Uterus (tissue), 2 donors: ENCODE data around the gene SLC7A14.

Experiments used
- CTCF ChIP-seq, 4 experiments: fragments of 200-600 bp in 2 of 4; fragments of 450-650 bp in 2 of 4; sonication (generic) in 2 of 4; IDR thresholded peaks; one replicate each; pipeline ENCODE4 v1.5.1; 2016 to 2019; ENCODE audit warnings: antibody characterized with exemption in 4 of 4, mild to moderate bottlenecking in 2 of 4, moderate library complexity in 1 of 4
- POLR2A ChIP-seq, 2 donors: fragments of 450-650 bp; IDR thresholded peaks; one replicate each; pipeline ENCODE4 v1.6.1; 2016; ENCODE audit warnings: antibody characterized with exemption in 2 of 2, mild to moderate bottlenecking in 1 of 2, moderate library complexity in 1 of 2

- TF ChIP-seq CTCF (IDR thresholded peaks at IDR 0.05): no peak
- no peak for TF ChIP-seq POLR2A (IDR thresholded peaks at IDR 0.05)
These were observed 21.2 kb downstream of the SLC7A14 start for GRCh38 chr3:170564664-170565063.
